ENCODE results near the gene USP25.

USP25 gene

DNA sequence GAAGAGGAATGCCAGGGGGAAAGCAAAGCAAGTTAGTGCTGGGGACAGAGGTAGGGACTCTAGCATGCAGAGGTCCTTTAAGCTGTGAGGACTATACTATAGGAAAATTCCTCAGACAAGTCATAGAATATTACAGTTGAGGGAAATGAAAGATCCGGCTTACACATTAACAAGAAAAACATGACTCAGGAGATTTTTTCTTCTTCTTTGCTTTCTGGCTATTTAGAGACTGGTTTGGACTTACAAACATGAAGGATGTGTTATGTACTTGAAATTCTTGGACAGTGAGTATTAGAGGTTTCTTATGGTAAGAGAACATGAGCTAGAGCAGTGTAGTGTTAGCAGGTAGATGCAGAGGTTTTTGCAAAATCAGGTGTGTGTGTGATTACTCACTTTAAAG lies 24.9 kb downstream of the USP25 start:
- Histone ChIP-seq H3K9me3 (ENCODE audit: insufficient read depth, low read length, severe bottlenecking) (no peaks in the 10 kb centered on the region), H3K36me3 (ENCODE audit: insufficient read depth, low read length) (no peaks in the 10 kb centered on the region; the same call in 1 of the 2 replicates), H3K4me2 (ENCODE audit: insufficient read depth, low read length) (no peak overlapping the region), H4K20me1 (ENCODE audit: insufficient read depth, low read length) (peaks cover 23% of the 10 kb centered on the region; the same call in 1 of the 2 replicates), H3K9ac (ENCODE audit: low read depth, low read length) (no peak overlapping the region), H3K27ac (ENCODE audit: low read length) (no peak overlapping the region), H3K79me2 (ENCODE audit: insufficient read depth, low read length) (peaks cover 98% of the 10 kb centered on the region), H3K4me1 (ENCODE audit: insufficient read depth, low read length) (no peaks in the 10 kb centered on the region), H3K4me3 (ENCODE audit: low read depth in 1 of 2, low read length in 2 of 2) (no peak overlapping the region), H3K27me3 (ENCODE audit: insufficient read depth, low read length, poor library complexity) (no peaks in the 10 kb centered on the region), H2AFZ (ENCODE audit: low read depth, low read length) (no peak overlapping the region)
- ATAC-seq (ENCODE audit: insufficient read depth, low read depth) (no peak), DNase-seq (no peak)
- TF ChIP-seq EZH2 (IDR thresholded peaks at IDR 0.05; ENCODE audit: borderline replicate concordance, low read depth, low read length, severe bottlenecking), result no peak
- TF ChIP-seq, protein P1, sequence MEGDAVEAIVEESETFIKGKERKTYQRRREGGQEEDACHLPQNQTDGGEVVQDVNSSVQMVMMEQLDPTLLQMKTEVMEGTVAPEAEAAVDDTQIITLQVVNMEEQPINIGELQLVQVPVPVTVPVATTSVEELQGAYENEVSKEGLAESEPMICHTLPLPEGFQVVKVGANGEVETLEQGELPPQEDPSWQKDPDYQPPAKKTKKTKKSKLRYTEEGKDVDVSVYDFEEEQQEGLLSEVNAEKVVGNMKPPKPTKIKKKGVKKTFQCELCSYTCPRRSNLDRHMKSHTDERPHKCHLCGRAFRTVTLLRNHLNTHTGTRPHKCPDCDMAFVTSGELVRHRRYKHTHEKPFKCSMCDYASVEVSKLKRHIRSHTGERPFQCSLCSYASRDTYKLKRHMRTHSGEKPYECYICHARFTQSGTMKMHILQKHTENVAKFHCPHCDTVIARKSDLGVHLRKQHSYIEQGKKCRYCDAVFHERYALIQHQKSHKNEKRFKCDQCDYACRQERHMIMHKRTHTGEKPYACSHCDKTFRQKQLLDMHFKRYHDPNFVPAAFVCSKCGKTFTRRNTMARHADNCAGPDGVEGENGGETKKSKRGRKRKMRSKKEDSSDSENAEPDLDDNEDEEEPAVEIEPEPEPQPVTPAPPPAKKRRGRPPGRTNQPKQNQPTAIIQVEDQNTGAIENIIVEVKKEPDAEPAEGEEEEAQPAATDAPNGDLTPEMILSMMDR (IDR thresholded peaks at IDR 0.05; ENCODE audit: borderline replicate concordance, extremely low read depth, low read length, poor library complexity, severe bottlenecking), result no peak

DNA sequence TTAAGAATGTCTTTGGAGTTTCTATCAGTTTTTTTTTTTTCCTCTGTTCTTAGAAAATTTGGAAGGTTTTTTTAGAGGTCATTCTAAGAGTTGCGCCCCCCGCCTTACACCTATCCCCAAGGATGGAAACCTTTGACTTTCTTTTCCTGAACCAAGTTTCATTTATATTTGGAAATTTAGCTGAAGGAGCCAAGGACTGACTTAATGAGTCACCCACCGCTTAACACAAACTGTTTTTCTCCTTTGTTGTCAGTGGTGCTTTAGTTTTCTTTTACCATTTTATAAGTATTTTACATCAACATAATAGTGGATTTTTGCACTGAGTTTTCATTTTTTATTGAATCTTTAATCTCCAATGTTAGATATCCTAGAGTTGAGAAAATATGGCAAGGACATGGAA lies 25.3 kb downstream of the USP25 start:
- no peaks in the 10 kb centered on the region for H3K4me1 ChIP-seq (ENCODE audit: insufficient read depth, low read length)
- TF ChIP-seq, protein P1 (IDR thresholded peaks at IDR 0.05; ENCODE audit: borderline replicate concordance, extremely low read depth, low read length, poor library complexity, severe bottlenecking), result no peak
- no peak for DNase-seq

DNA sequence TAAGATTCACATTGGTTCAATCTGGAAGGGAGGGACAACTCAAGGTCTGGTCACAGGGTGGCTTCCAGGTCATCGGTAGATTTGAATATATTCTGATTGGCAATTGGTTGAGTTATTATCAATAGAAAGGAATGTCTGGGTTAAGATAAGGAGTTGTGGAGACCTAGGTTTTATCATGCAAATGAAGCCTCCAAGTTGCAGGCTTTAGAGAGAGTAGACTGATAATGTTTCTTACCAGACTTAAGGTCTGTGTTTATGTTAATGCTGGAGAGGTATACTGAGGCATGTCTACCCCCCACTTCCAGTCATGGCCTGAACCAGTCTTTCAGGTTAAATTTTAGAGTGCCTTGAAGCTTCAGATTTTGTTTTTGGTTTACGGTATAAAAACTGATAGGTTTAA lies 29.7 kb downstream of the USP25 start:
- H4K20me1 ChIP-seq (ENCODE audit: insufficient read depth, low read length), result peaks cover 29% of the 10 kb centered on the region
- H3K4me3 ChIP-seq (ENCODE audit: low read depth in 1 of 2, low read length in 2 of 2), result no peak overlapping the region
- H3K9me3 ChIP-seq (ENCODE audit: insufficient read depth, low read length, severe bottlenecking), result no peaks in the 10 kb centered on the region
- no peak for TF ChIP-seq EZH2 (IDR thresholded peaks at IDR 0.05; ENCODE audit: borderline replicate concordance, low read depth, low read length, severe bottlenecking)
- TF ChIP-seq, protein P1 (IDR thresholded peaks at IDR 0.05; ENCODE audit: borderline replicate concordance, extremely low read depth, low read length, poor library complexity, severe bottlenecking), result no peak
- H3K27me3 ChIP-seq (ENCODE audit: insufficient read depth, low read length, poor library complexity), result no peaks in the 10 kb centered on the region
- no peak overlapping the region for H3K4me2 ChIP-seq (ENCODE audit: insufficient read depth, low read length)
- H3K27ac ChIP-seq (ENCODE audit: low read length), result no peak overlapping the region
- H3K36me3 ChIP-seq (ENCODE audit: insufficient read depth, low read length), result no peaks in the 10 kb centered on the region; the same call in 1 of the 2 replicates
- no peak overlapping the region for H3K9ac ChIP-seq (ENCODE audit: low read depth, low read length)
- ATAC-seq (ENCODE audit: insufficient read depth, low read depth) (no peak), DNase-seq (no peak)
- H3K79me2 ChIP-seq (ENCODE audit: insufficient read depth, low read length), result peaks cover 97% of the 10 kb centered on the region
- peaks cover 8% of the 10 kb centered on the region for H3K4me1 ChIP-seq (ENCODE audit: insufficient read depth, low read length)
- H2AFZ ChIP-seq (ENCODE audit: low read depth, low read length), result no peak overlapping the region

More for the DNA sequence above, 25.3 kb downstream of the USP25 start:
- H3K4me3 ChIP-seq (ENCODE audit: low read depth in 1 of 2, low read length in 2 of 2), result no peak overlapping the region
- H4K20me1 ChIP-seq (ENCODE audit: insufficient read depth, low read length), result peaks cover 19% of the 10 kb centered on the region; the same call in 1 of the 2 replicates
- H3K36me3 ChIP-seq (ENCODE audit: insufficient read depth, low read length), result no peaks in the 10 kb centered on the region; the same call in 1 of the 2 replicates
- peaks cover 98% of the 10 kb centered on the region for H3K79me2 ChIP-seq (ENCODE audit: insufficient read depth, low read length)
- H3K27me3 ChIP-seq (ENCODE audit: insufficient read depth, low read length, poor library complexity), result no peaks in the 10 kb centered on the region
- H3K9me3 ChIP-seq (ENCODE audit: insufficient read depth, low read length, severe bottlenecking), result no peaks in the 10 kb centered on the region
- no peak for ATAC-seq (ENCODE audit: insufficient read depth, low read depth)
- no peak overlapping the region for H3K4me2 ChIP-seq (ENCODE audit: insufficient read depth, low read length)
- H3K27ac ChIP-seq (ENCODE audit: low read length), result no peak overlapping the region
- no peak overlapping the region for H3K9ac ChIP-seq (ENCODE audit: low read depth, low read length)
- no peak overlapping the region for H2AFZ ChIP-seq (ENCODE audit: low read depth, low read length)

Data from DND-41 (cell line).